B cell (primary cell): Measurements from ENCODE around the gene ULBP2. TPM values are rescaled to one million over a fixed set of nuclear protein-coding genes. Genes with fewer than 3 reads are reported as not detected.

Experiments
- ATAC-seq: fragments of 200-7000 bp; cut with Tn5 transposase; one replicate; pipeline ENCODE4 v1.10.0; 2021; ENCODE audit warnings: low read depth, mild to moderate bottlenecking, moderate number of reproducible peaks, moderate library complexity
- CTCF ChIA-PET: fragments of 350-600 bp; sonication (Branson Sonifier 250); formaldehyde crosslinking; loops from one replicate; lab custom pipeline; 2021; ENCODE audit warnings: antibody characterized with exemption, inconsistent platforms; lab: Charles Lee
- POLR2A ChIA-PET: fragments of 350-600 bp; sonication (Branson Sonifier 250); formaldehyde crosslinking; loops from one replicate; lab custom pipeline; 2021; ENCODE audit warnings: antibody characterized with exemption; lab: Charles Lee
- DNase-seq: peaks from one replicate; pipeline ENCODE4 v3.0.0; 2013
- H2AFZ ChIP-seq: 2 replicates; pipeline ENCODE4 v1.6.1; 2012; ENCODE audit warnings: mild to moderate bottlenecking, low read depth, low read length; ENCODE audit not compliant: insufficient read depth, poor library complexity, severe bottlenecking
- H3K27ac ChIP-seq, 2 donors: 1 replicate in 1 of 2; 2 replicates in 1 of 2; pipeline ENCODE4 v1.5.1; 2012 to 2013; ENCODE audit warnings: low read length in 2 of 2, mild to moderate bottlenecking in 2 of 2, moderate library complexity in 1 of 2
- H3K27me3 ChIP-seq, 4 experiments: fragments of 200-600 bp in 1 of 4; sonication (generic) in 1 of 4; replicated peaks in 1 of 4; 1 replicate in 2 of 4; 2 replicates in 2 of 4; pipeline versions ENCODE4 v1.6.1 to v1.7.0; 2013 to 2016; ENCODE audit warnings: low read length in 3 of 4, mild to moderate bottlenecking in 2 of 4, mixed read lengths in 1 of 4, moderate library complexity in 1 of 4; ENCODE audit not compliant: insufficient read depth in 4 of 4, control insufficient read depth in 3 of 4; ENCODE audit errors: control extremely low read depth in 1 of 4
- H3K36me3 ChIP-seq, 2 experiments: replicated peaks in 1 of 2; 1 replicate in 1 of 2; 2 replicates in 1 of 2; pipeline versions ENCODE4 v1.6.1 to v1.7.1; 2013; ENCODE audit warnings: low read length in 1 of 2; ENCODE audit not compliant: insufficient read depth in 2 of 2, control insufficient read depth in 1 of 2; ENCODE audit errors: control extremely low read depth in 1 of 2, extremely low read depth in 1 of 2
- H3K4me1 ChIP-seq, 2 donors: fragments of 200-600 bp in 1 of 2; sonication (generic) in 1 of 2; 1 replicate in 1 of 2; 2 replicates in 1 of 2; pipeline versions ENCODE4 v1.5.1 to v1.6.1; 2013 to 2017; ENCODE audit warnings: low read length in 2 of 2; ENCODE audit not compliant: control insufficient read depth in 2 of 2, insufficient read depth in 2 of 2
- H3K4me2 ChIP-seq: replicated peaks from 2 replicates; pipeline ENCODE3; 2012; ENCODE audit warnings: mild to moderate bottlenecking, low read depth, low read length; ENCODE audit not compliant: poor library complexity, severe bottlenecking
- H3K4me3 ChIP-seq, 5 experiments: fragments of 200-600 bp in 1 of 5; sonication (generic) in 1 of 5; 1 replicate in 3 of 5; 2 replicates in 2 of 5; pipeline versions ENCODE4 v1.5.1 to v1.7.0; 2011 to 2016; ENCODE audit warnings: low read length in 4 of 5, mild to moderate bottlenecking in 4 of 5, low read depth in 2 of 5, control low read depth in 1 of 5, moderate library complexity in 1 of 5; ENCODE audit not compliant: insufficient read depth in 1 of 5; ENCODE audit errors: control extremely low read depth in 1 of 5, extremely low read depth in 1 of 5
- H3K79me2 ChIP-seq: fragments of 200-600 bp; sonication (generic); one replicate; pipeline ENCODE4 v1.6.0; 2016; ENCODE audit warnings: low read length; ENCODE audit not compliant: control insufficient read depth, insufficient read depth
- H3K9ac ChIP-seq: fragments of 200-600 bp; sonication (generic); 2 replicates; pipeline ENCODE4 v1.6.1; 2017; ENCODE audit warnings: mild to moderate bottlenecking, low read length, moderate library complexity
- H3K9me3 ChIP-seq, 3 donors: one replicate each; pipeline versions ENCODE4 v1.6.1 to v1.7.1; 2013; ENCODE audit warnings: low read length in 2 of 3; ENCODE audit not compliant: control insufficient read depth in 2 of 3, insufficient read depth in 1 of 3; ENCODE audit errors: control extremely low read depth in 1 of 3
- H4K20me1 ChIP-seq: 2 replicates; pipeline ENCODE4 v1.6.0; 2012; ENCODE audit warnings: mild to moderate bottlenecking, low read length; ENCODE audit not compliant: insufficient read depth, control insufficient read depth, poor library complexity, severe bottlenecking
- H3K27ac Mint-ChIP-seq: one replicate; pipeline ENCODE4 v1.8.0; 2021; ENCODE audit warnings: mixed read lengths
- H3K27me3 Mint-ChIP-seq: one replicate; pipeline ENCODE4 v1.8.0; 2021; ENCODE audit warnings: mixed read lengths
- H3K4me1 Mint-ChIP-seq: one replicate; pipeline ENCODE4 v1.8.0; 2021; ENCODE audit warnings: mixed read lengths
- H3K4me3 Mint-ChIP-seq: one replicate; pipeline ENCODE4 v1.8.0; 2021; ENCODE audit warnings: mixed read lengths
- H3K9me3 Mint-ChIP-seq: one replicate; pipeline ENCODE4 v1.8.0; 2022; ENCODE audit warnings: mixed read lengths; ENCODE audit not compliant: insufficient read depth
- CTCF ChIP-seq: fragments of 200-600 bp; IDR thresholded peaks from one replicate; pipeline ENCODE4 v1.8.0; 2022; ENCODE audit warnings: antibody characterized with exemption, mild to moderate bottlenecking
- EZH2 ChIP-seq: IDR thresholded peaks from 2 replicates; pipeline ENCODE4 v1.6.1; 2012; ENCODE audit warnings: borderline replicate concordance, low read depth, mild to moderate bottlenecking, moderate library complexity, low read length; ENCODE audit not compliant: insufficient read depth, poor library complexity, severe bottlenecking
- WGBS: methylation state at CpG from one replicate; pipeline ENCODE4 v1.1.5; 2013; ENCODE audit warnings: missing lambda C conversion rate; ENCODE audit not compliant: insufficient coverage; 5-methylcytosine and 5-hydroxymethylcytosine counted together
- intact Hi-C: fragments of 100-400 bp; cut with micrococcal nuclease; formaldehyde crosslinking; loops from one replicate; pipeline ENCODE4 v1.10.0; 2022
- polyA plus RNA-seq: library from polyadenylated mRNA; depleted of rRNA; stranded (reverse); fragments of >200 nt; gene quantifications from 2 replicates; pipeline ENCODE4 v1.2.3, GENCODE V29; 2012
- total RNA-seq, 2 donors: library from RNA; stranded (reverse); fragments of 120-200 nt in 1 of 2; gene quantifications; 1 replicate in 1 of 2; 2 replicates in 1 of 2; pipeline versions ENCODE4 v1.2.3 to v1.2.4, GENCODE V29; 2013 to 2022

ULBP2 gene
- total and polyA plus RNA-seq, 2 donors (not counting 1 experiment from before 2014, with no cell fraction given): 0.31 TPM; not detected in 1

GRCh38 chr6:149913085-149913484 lies 28.7 kb upstream of the ULBP2 start:
- peaks cover 5% of the 10 kb centered on the region for H3K9me3 Mint-ChIP-seq
- ATAC-seq: no peak
- Histone ChIP-seq H3K4me3 (no peak overlapping the region), H3K9me3 (peaks cover 0 to 20% (median 8%) of the 10 kb centered on the region in 3 donors), H3K9ac (no peak overlapping the region), H3K79me2 (no peaks in the 10 kb centered on the region), H3K4me2 (no peak overlapping the region), H3K36me3 (no peaks in the 10 kb centered on the region), H3K27ac (no peak overlapping the region), H2AFZ (no peak overlapping the region), H3K4me1 (no peaks in the 10 kb centered on the region), H3K27me3 (peaks cover 0 to 18% (median under 1%) of the 10 kb centered on the region in 4 experiments), H4K20me1 (no peaks in the 10 kb centered on the region)
- no peak overlapping the region for H3K4me3 Mint-ChIP-seq
- no peak for DNase-seq
- TF ChIP-seq EZH2 (no peak), CTCF (no peak)
- intact Hi-C loops: no loop called here
- ChIA-PET CTCF (no interaction called here), POLR2A (no interaction called here)
- no peaks in the 10 kb centered on the region for H3K4me1 Mint-ChIP-seq
- WGBS: 60% methylated on average over 2 of the region's 2 CpGs
- H3K27ac Mint-ChIP-seq: no peak overlapping the region
- peaks cover 33% of the 10 kb centered on the region for H3K27me3 Mint-ChIP-seq

GRCh38 chr6:149913540-149914240 lies 28.1 kb upstream of the ULBP2 start:
- Histone ChIP-seq H3K79me2 (no peaks in the 10 kb centered on the region), H3K27ac (no peak overlapping the region), H3K36me3 (no peaks in the 10 kb centered on the region), H2AFZ (no peak overlapping the region), H3K9ac (no peak overlapping the region), H4K20me1 (no peaks in the 10 kb centered on the region), H3K4me3 (no peak overlapping the region), H3K9me3 (peaks cover 0 to 16% (median 4%) of the 10 kb centered on the region in 3 donors), H3K4me2 (no peak overlapping the region), H3K27me3 (peaks cover 0 to 18% (median under 1%) of the 10 kb centered on the region in 4 experiments), H3K4me1 (no peaks in the 10 kb centered on the region)
- Mint-ChIP-seq H3K9me3 (peaks cover 3% of the 10 kb centered on the region), H3K4me1 (no peaks in the 10 kb centered on the region), H3K27ac (no peak overlapping the region), H3K4me3 (no peak overlapping the region), H3K27me3 (peaks cover 39% of the 10 kb centered on the region)
- CTCF ChIA-PET: interaction anchor here (0.6 kb wide), 1 partner anchor 98 kb away, joined by 3 read pairs; no protein-coding TSS in a partner anchor
- POLR2A ChIA-PET: interaction anchor here (0.6 kb wide), 1 partner anchor 75 kb away, joined by 4 read pairs; no protein-coding TSS in a partner anchor
- DNase-seq (no peak), ATAC-seq (no peak)
- 79% methylated on average over 6 of the region's 9 CpGs for WGBS
- intact Hi-C loops: no loop called here
- TF ChIP-seq EZH2 (no peak), CTCF (no peak)
